Gastrocnemius medialis (tissue), 4 donors: Measurements from ENCODE around the gene FGR.

ENCODE experiments used
- POLR2A ChIP-seq, 2 donors: fragments of 450-650 bp; IDR thresholded peaks; one replicate each; pipeline ENCODE4 v1.6.1; 2017; ENCODE audit warnings: antibody characterized with exemption in 2 of 2, mild to moderate bottlenecking in 2 of 2, moderate library complexity in 2 of 2
- TF ChIP-seq, protein P1 (sequence below), 5 experiments: fragments of 450-650 bp in 3 of 5; fragments of 200-600 bp in 2 of 5; sonication (generic) in 2 of 5; IDR thresholded peaks in 4 of 5; conservative IDR thresholded peaks in 1 of 5; 1 replicate in 4 of 5; 2 replicates in 1 of 5; pipeline ENCODE4 v1.5.1; 2016 to 2019; ENCODE audit warnings: antibody characterized with exemption in 5 of 5, mild to moderate bottlenecking in 3 of 5, moderate library complexity in 3 of 5

- TF ChIP-seq, protein P1, sequence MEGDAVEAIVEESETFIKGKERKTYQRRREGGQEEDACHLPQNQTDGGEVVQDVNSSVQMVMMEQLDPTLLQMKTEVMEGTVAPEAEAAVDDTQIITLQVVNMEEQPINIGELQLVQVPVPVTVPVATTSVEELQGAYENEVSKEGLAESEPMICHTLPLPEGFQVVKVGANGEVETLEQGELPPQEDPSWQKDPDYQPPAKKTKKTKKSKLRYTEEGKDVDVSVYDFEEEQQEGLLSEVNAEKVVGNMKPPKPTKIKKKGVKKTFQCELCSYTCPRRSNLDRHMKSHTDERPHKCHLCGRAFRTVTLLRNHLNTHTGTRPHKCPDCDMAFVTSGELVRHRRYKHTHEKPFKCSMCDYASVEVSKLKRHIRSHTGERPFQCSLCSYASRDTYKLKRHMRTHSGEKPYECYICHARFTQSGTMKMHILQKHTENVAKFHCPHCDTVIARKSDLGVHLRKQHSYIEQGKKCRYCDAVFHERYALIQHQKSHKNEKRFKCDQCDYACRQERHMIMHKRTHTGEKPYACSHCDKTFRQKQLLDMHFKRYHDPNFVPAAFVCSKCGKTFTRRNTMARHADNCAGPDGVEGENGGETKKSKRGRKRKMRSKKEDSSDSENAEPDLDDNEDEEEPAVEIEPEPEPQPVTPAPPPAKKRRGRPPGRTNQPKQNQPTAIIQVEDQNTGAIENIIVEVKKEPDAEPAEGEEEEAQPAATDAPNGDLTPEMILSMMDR (IDR thresholded peaks at IDR 0.05 in 4 of 5, conservative IDR thresholded peaks at IDR 0.05 in 1 of 5), result no peak
- no peak for TF ChIP-seq POLR2A (IDR thresholded peaks at IDR 0.05)
These were observed 9.5 kb upstream of the FGR start for GRCh38 chr1:27644369-27645070.
